SK-N-SH (cell line): ENCODE results near the gene C20orf204. TPM values are rescaled to one million over a fixed set of nuclear protein-coding genes. Genes with fewer than 3 reads are reported as not detected.

Experiments
- CTCF ChIA-PET: fragments of 300-600, 350-600 bp; formaldehyde crosslinking; extraction: SDS; loops from one replicate; lab custom pipeline; 2021; lab: Yijun Ruan, JAX
- POLR2A ChIA-PET: fragments of 350-600 bp; sonication (Branson Sonifier 250); formaldehyde crosslinking; extraction: SDS; loops from one replicate; lab custom pipeline; 2020; ENCODE audit warnings: antibody characterized with exemption, inconsistent platforms; lab: Yijun Ruan, JAX
- DNase-seq: peaks from one replicate; pipeline ENCODE4 v3.0.0; 2012
- H2AFZ ChIP-seq: fragments of 200-600 bp; sonication (generic); 2 replicates; pipeline ENCODE4 v1.8.1; 2016; ENCODE audit warnings: antibody characterized with exemption, mild to moderate bottlenecking, low read depth
- H3F3A ChIP-seq: fragments of 200-600 bp; sonication (generic); replicated peaks from 2 replicates; pipeline ENCODE3; 2016; ENCODE audit warnings: antibody characterized with exemption, mild to moderate bottlenecking; ENCODE audit not compliant: insufficient read depth
- H3K27ac ChIP-seq, 2 experiments: fragments of 200-500 bp in 1 of 2; fragments of 200-600 bp in 1 of 2; sonication (Bioruptor generic) in 1 of 2; sonication (generic), shearing (Covaris generic) in 1 of 2; 2 replicates each; pipeline versions ENCODE4 v1.5.1 to v1.6.1; 2014 to 2016; ENCODE audit warnings: low read depth in 2 of 2, inconsistent platforms in 1 of 2, low read length in 1 of 2, mild to moderate bottlenecking in 1 of 2, mixed read lengths in 1 of 2
- H3K27me3 ChIP-seq: fragments of 200-600 bp; sonication (generic), shearing (Covaris generic); 2 replicates; pipeline ENCODE4 v1.6.1; 2016; ENCODE audit warnings: mixed run types; ENCODE audit not compliant: insufficient read depth
- H3K36me3 ChIP-seq, 2 experiments: fragments of 200-500 bp in 1 of 2; fragments of 200-600 bp in 1 of 2; sonication (Bioruptor generic) in 1 of 2; sonication (generic) in 1 of 2; replicated peaks in 1 of 2; 2 replicates each; pipeline versions ENCODE3 to v1.5.1; 2014 to 2016; ENCODE audit warnings: low read length in 1 of 2, mild to moderate bottlenecking in 1 of 2; ENCODE audit not compliant: insufficient read depth in 2 of 2, control insufficient read depth in 1 of 2
- H3K4me1 ChIP-seq, 2 experiments: fragments of 200-500 bp in 1 of 2; fragments of 200-600 bp in 1 of 2; sonication (Bioruptor generic) in 1 of 2; sonication (generic), shearing (Covaris generic) in 1 of 2; 2 replicates each; pipeline versions ENCODE4 v1.5.1 to v1.6.1; 2014 to 2016; ENCODE audit warnings: low read depth in 1 of 2, low read length in 1 of 2, mixed run types in 1 of 2; ENCODE audit not compliant: insufficient read depth in 2 of 2, control insufficient read depth in 1 of 2
- H3K4me2 ChIP-seq: fragments of 200-600 bp; sonication (generic), shearing (Covaris generic); 2 replicates; pipeline ENCODE4 v1.6.1; 2017; ENCODE audit warnings: mixed run types
- H3K4me3 ChIP-seq, 2 experiments: fragments of 200-500 bp in 1 of 2; fragments of 200-600 bp in 1 of 2; sonication (Bioruptor generic) in 1 of 2; sonication (generic), shearing (Covaris generic) in 1 of 2; 2 replicates each; pipeline versions ENCODE4 v1.5.1 to v1.8.1; 2014 to 2016; ENCODE audit warnings: low read depth in 2 of 2, inconsistent platforms in 1 of 2, low read length in 1 of 2, mild to moderate bottlenecking in 1 of 2, mixed read lengths in 1 of 2, moderate library complexity in 1 of 2
- H3K79me2 ChIP-seq: fragments of 200-600 bp; sonication (generic); 2 replicates; pipeline ENCODE4 v1.8.1; 2017; ENCODE audit warnings: mild to moderate bottlenecking; ENCODE audit not compliant: insufficient read depth
- H3K9ac ChIP-seq: fragments of 200-600 bp; sonication (generic); 2 replicates; pipeline ENCODE4 v1.6.1; 2017; ENCODE audit warnings: mixed run types
- H3K9me2 ChIP-seq: fragments of 200-600 bp; sonication (generic); 2 replicates; pipeline ENCODE4 v1.6.1; 2017; ENCODE audit warnings: mixed run types
- H3K9me3 ChIP-seq: fragments of 200-600 bp; sonication (generic); 2 replicates; pipeline ENCODE4 v1.6.1; 2017; ENCODE audit warnings: mixed run types, mild to moderate bottlenecking, moderate library complexity
- H4K20me1 ChIP-seq: fragments of 200-600 bp; sonication (generic); 2 replicates; pipeline ENCODE4 v1.6.1; 2017; ENCODE audit warnings: mild to moderate bottlenecking, mixed run types; ENCODE audit not compliant: insufficient read depth
- CHD2 ChIP-seq: fragments of 150-350 bp; IDR thresholded peaks from 2 replicates; pipeline ENCODE4 v1.6.1; 2018; ENCODE audit warnings: low read length; ENCODE audit not compliant: partially characterized antibody
- ELF1 ChIP-seq: IDR thresholded peaks from 2 replicates; pipeline ENCODE4 v1.4.0; 2012
- EP300 ChIP-seq, 2 experiments: IDR thresholded peaks; 2 replicates each; pipeline versions ENCODE4 v1.4.0 to v1.6.1; 2012; ENCODE audit warnings: borderline replicate concordance in 1 of 2, low read depth in 1 of 2, low read length in 1 of 2
- EZH2phosphoT487 ChIP-seq: fragments of 200-600 bp; sonication (generic); IDR thresholded peaks from 2 replicates; pipeline ENCODE4 v1.6.1; 2017; ENCODE audit warnings: low read depth, mixed run types, mild to moderate bottlenecking, antibody characterized with exemption, moderate library complexity, borderline replicate concordance
- FOSL2 ChIP-seq: IDR thresholded peaks from 2 replicates; pipeline ENCODE4 v1.4.0; 2012; ENCODE audit warnings: low read depth, mild to moderate bottlenecking, moderate library complexity, borderline replicate concordance
- GABPA ChIP-seq: IDR thresholded peaks from 2 replicates; pipeline ENCODE4 v1.4.0; 2012; ENCODE audit warnings: low read depth, mild to moderate bottlenecking
- GATA2 ChIP-seq: sonication (generic); formaldehyde crosslinking; IDR thresholded peaks from 2 replicates; pipeline ENCODE4 v1.5.0; 2020; ENCODE audit warnings: mild to moderate bottlenecking, missing genetic modification reagents
- MEF2A ChIP-seq: IDR thresholded peaks from 2 replicates; pipeline ENCODE4 v1.4.0; 2012; ENCODE audit warnings: low read depth, borderline replicate concordance
- NFIC ChIP-seq: IDR thresholded peaks from 2 replicates; pipeline ENCODE4 v1.4.0; 2012; ENCODE audit warnings: borderline replicate concordance
- NRF1 ChIP-seq: IDR thresholded peaks from 2 replicates; pipeline ENCODE4 v1.6.1; 2012; ENCODE audit warnings: low read depth, mild to moderate bottlenecking, low read length
- POLR2AphosphoS5 ChIP-seq: IDR thresholded peaks from 2 replicates; pipeline ENCODE4 v1.6.1; 2012; ENCODE audit warnings: low read depth, low read length
- RAD21 ChIP-seq: IDR thresholded peaks from 2 replicates; pipeline ENCODE4 v1.6.1; 2012; ENCODE audit warnings: mild to moderate bottlenecking, low read length
- RXRA ChIP-seq: IDR thresholded peaks from 2 replicates; pipeline ENCODE4 v1.4.0; 2012; ENCODE audit warnings: low read depth, mild to moderate bottlenecking, borderline replicate concordance
- TCF12 ChIP-seq: IDR thresholded peaks from 2 replicates; pipeline ENCODE4 v1.4.0; 2012
- TEAD4 ChIP-seq: IDR thresholded peaks from 2 replicates; pipeline ENCODE4 v1.4.0; 2012; ENCODE audit warnings: mild to moderate bottlenecking, borderline replicate concordance; ENCODE audit not compliant: insufficient read depth
- WGBS: methylation state at CpG from one replicate; pipeline ENCODE4 v1.1.6; 2017; ENCODE audit warnings: low lambda C conversion rate; 5-methylcytosine and 5-hydroxymethylcytosine counted together
- polyA plus RNA-seq, 3 experiments: library from polyadenylated mRNA; depleted of rRNA; stranded (reverse); fragments of >200 nt; gene quantifications; 2 replicates each; pipeline ENCODE4 v1.2.3, GENCODE V29; 2012
- TF ChIP-seq, protein P1 (sequence below): IDR thresholded peaks from 2 replicates; pipeline ENCODE4 v1.4.0; 2012; ENCODE audit warnings: low read depth, borderline replicate concordance
- TF ChIP-seq, protein P2 (sequence below): fragments of 200-600 bp; sonication (generic); IDR thresholded peaks from 2 replicates; pipeline ENCODE4 v1.6.1; 2017; ENCODE audit warnings: antibody characterized with exemption, mild to moderate bottlenecking, moderate library complexity
- TF ChIP-seq, protein P3 (sequence below): fragments of 150-350 bp; IDR thresholded peaks from 2 replicates; pipeline ENCODE4 v1.6.1; 2017; ENCODE audit warnings: antibody characterized with exemption, low read length, low read depth, borderline replicate concordance

The C20orf204 gene
- polyA plus RNA-seq, 1 of the 3 experiments (the other 2 are of a cell fraction) = 0.21 TPM

DNA sequence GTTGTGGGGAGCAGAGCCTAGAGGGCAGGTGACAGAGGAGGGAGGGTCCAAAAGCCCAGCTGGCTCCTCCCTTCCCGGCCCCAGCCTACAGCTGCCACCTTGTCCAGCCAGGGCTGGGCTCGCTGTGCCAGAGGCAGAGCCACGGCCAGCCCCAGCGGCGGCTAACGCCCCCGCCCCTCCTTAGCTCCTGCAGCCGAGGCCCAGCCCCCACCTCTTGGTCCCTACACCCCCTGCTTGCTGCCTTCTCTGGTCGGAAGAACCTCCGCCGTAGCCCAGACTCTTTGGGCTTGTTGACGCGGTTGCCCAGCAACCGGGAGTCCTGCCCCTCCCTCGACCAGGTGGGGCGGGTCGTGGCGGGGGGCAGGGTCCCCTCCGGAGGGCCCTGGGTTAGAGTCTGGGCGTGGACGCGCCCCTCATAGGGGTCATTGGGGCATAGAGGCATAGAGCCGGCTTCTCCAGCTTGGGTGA is 48.7 kb downstream of the C20orf204 start:
- Histone ChIP-seq H3K9me3 (no peaks in the 10 kb centered on the region), H3K9me2 (no peaks in the 10 kb centered on the region), H2AFZ (no peak overlapping the region), H3K36me3 (no peaks in the 10 kb centered on the region), H3K27me3 (no peaks in the 10 kb centered on the region; the same call in 1 of the 2 replicates), H3F3A (peaks cover 11% of the 10 kb centered on the region), H4K20me1 (no peaks in the 10 kb centered on the region), H3K9ac (no peak overlapping the region), H3K4me1 (peaks cover 0 to 26% of the 10 kb centered on the region in 2 experiments; a peak in 2 of 4 replicates), H3K4me2 (no peak overlapping the region), H3K79me2 (no peaks in the 10 kb centered on the region), H3K27ac (no peak overlapping the region), H3K4me3 (no peak overlapping the region)
- no peak for TF ChIP-seq EZH2phosphoT487
- TF ChIP-seq EP300 (IDR thresholded peaks at IDR 0.05; ENCODE audit: borderline replicate concordance in 1 of 2, low read depth in 1 of 2, low read length in 1 of 2) = no peak
- TF ChIP-seq FOSL2 = no peak
- TF ChIP-seq, protein P1, sequence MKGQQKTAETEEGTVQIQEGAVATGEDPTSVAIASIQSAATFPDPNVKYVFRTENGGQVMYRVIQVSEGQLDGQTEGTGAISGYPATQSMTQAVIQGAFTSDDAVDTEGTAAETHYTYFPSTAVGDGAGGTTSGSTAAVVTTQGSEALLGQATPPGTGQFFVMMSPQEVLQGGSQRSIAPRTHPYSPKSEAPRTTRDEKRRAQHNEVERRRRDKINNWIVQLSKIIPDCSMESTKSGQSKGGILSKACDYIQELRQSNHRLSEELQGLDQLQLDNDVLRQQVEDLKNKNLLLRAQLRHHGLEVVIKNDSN = no peak
- no peak for TF ChIP-seq ELF1
- no peak for TF ChIP-seq RXRA
- TF ChIP-seq, protein P2, sequence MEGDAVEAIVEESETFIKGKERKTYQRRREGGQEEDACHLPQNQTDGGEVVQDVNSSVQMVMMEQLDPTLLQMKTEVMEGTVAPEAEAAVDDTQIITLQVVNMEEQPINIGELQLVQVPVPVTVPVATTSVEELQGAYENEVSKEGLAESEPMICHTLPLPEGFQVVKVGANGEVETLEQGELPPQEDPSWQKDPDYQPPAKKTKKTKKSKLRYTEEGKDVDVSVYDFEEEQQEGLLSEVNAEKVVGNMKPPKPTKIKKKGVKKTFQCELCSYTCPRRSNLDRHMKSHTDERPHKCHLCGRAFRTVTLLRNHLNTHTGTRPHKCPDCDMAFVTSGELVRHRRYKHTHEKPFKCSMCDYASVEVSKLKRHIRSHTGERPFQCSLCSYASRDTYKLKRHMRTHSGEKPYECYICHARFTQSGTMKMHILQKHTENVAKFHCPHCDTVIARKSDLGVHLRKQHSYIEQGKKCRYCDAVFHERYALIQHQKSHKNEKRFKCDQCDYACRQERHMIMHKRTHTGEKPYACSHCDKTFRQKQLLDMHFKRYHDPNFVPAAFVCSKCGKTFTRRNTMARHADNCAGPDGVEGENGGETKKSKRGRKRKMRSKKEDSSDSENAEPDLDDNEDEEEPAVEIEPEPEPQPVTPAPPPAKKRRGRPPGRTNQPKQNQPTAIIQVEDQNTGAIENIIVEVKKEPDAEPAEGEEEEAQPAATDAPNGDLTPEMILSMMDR = no peak
- no peak for TF ChIP-seq TEAD4
- TF ChIP-seq GABPA = no peak
- no peak for TF ChIP-seq RAD21
- no peak for TF ChIP-seq CHD2
- no peak for TF ChIP-seq TCF12
- TF ChIP-seq NRF1 = no peak
- no peak for TF ChIP-seq GATA2 (CRISPR knock-in tag)
- TF ChIP-seq MEF2A = no peak
- TF ChIP-seq NFIC = no peak
- no peak for TF ChIP-seq POLR2AphosphoS5
- TF ChIP-seq, protein P3, sequence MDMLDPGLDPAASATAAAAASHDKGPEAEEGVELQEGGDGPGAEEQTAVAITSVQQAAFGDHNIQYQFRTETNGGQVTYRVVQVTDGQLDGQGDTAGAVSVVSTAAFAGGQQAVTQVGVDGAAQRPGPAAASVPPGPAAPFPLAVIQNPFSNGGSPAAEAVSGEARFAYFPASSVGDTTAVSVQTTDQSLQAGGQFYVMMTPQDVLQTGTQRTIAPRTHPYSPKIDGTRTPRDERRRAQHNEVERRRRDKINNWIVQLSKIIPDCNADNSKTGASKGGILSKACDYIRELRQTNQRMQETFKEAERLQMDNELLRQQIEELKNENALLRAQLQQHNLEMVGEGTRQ = no peak
- CTCF ChIA-PET = interaction anchor here (0.9 to 12.9 kb wide), 11 partner anchors 11 to 171 kb away, joined by 3 to 252 read pairs (median 11); partner anchors contain the start of genes C20orf204, NPBWR2 and PCMTD2
- POLR2A ChIA-PET = interaction anchor here (1.2 kb wide), 1 partner anchor 171 kb away, joined by 4 read pairs; the partner anchor contains the start of gene PCMTD2
- WGBS = 13% methylated on average over 7 of the region's 23 CpGs
- DNase-seq = no peak
